ENCODE measurements around the gene PAOX. TPM values are rescaled to one million over a fixed set of nuclear protein-coding genes. Genes with fewer than 3 reads are reported as not detected.

Gene PAOX
- total and polyA plus RNA-seq, 2 of the 13 experiments (the other 11 are each of a cell fraction or from before 2014, with no cell fraction given), result 0.49 to 0.77 TPM

- TF ChIP-seq ZNF136 (CRISPR knock-in tag; IDR thresholded peaks at IDR 0.05; ENCODE audit: low read depth) (no peak), CEBPG (CRISPR knock-in tag; IDR thresholded peaks at IDR 0.05) (no peak), ZNF260 (CRISPR knock-in tag; IDR thresholded peaks at IDR 0.05; ENCODE audit: borderline replicate concordance, low read depth) (no peak), SRSF9 (IDR thresholded peaks at IDR 0.05; ENCODE audit: borderline replicate concordance, insufficient read depth, low read depth, low read length, poor library complexity, severe bottlenecking) (no peak), SSRP1 (CRISPR knock-in tag; IDR thresholded peaks at IDR 0.05) (0 out of 2 replicates have a peak, but pooled peaks have one; percentile 22), FIP1L1 (IDR thresholded peaks at IDR 0.05; ENCODE audit: borderline replicate concordance, insufficient read depth, low read depth, low read length) (no peak), SNAPC5 (CRISPR knock-in tag; IDR thresholded peaks at IDR 0.05; ENCODE audit: borderline replicate concordance) (no peak), ZNF839 (CRISPR knock-in tag; IDR thresholded peaks at IDR 0.05; ENCODE audit: borderline replicate concordance) (no peak), RBFOX2 (IDR thresholded peaks at IDR 0.05; ENCODE audit: low read depth, low read length) (peak; percentile 66), ZNF574 (CRISPR knock-in tag; IDR thresholded peaks at IDR 0.05) (0 out of 2 replicates have a peak, but pooled peaks have one; percentile 1), RFX1 (IDR thresholded peaks at IDR 0.05) (no peak), LBX2 (CRISPR knock-in tag; IDR thresholded peaks at IDR 0.05; ENCODE audit: borderline replicate concordance) (no peak), BHLHE40 (IDR thresholded peaks at IDR 0.05; ENCODE audit: low read length) (no peak), RBM22 (optimal IDR thresholded peaks at IDR 0.05; ENCODE audit: low read length) (peak; percentile 26), SRSF4 (IDR thresholded peaks at IDR 0.05; ENCODE audit: low read depth, low read length, poor library complexity, severe bottlenecking) (peak; percentile 66), FOSL1 (CRISPR knock-in tag; IDR thresholded peaks at IDR 0.05; ENCODE audit: borderline replicate concordance) (no peak), SIX1 (CRISPR knock-in tag; IDR thresholded peaks at IDR 0.05; ENCODE audit: borderline replicate concordance) (no peak), KDM2A (CRISPR knock-in tag; IDR thresholded peaks at IDR 0.05; ENCODE audit: borderline replicate concordance, low read depth) (peak; percentile 62), ZNF687 (CRISPR knock-in tag; IDR thresholded peaks at IDR 0.05) (peak; percentile 16; the same call in 1 of the 2 replicates), HNRNPL (IDR thresholded peaks at IDR 0.05; ENCODE audit: low read depth, low read length) (0 out of 2 replicates have a peak, but pooled peaks have one; percentile 62), FOXC1 (CRISPR knock-in tag; IDR thresholded peaks at IDR 0.05; ENCODE audit: borderline replicate concordance) (no peak), ZFP41 (CRISPR knock-in tag; IDR thresholded peaks at IDR 0.05; ENCODE audit: borderline replicate concordance) (no peak)
Observed at GRCh38 chr10:133353202-133353959, 25.7 kb upstream of the PAOX start (continued).

Measured in HepG2 (cell line).